ENCODE data around the gene BCAT1.
"Not testable (repeated sequence)": the region's sequence is repeated elsewhere in the genome, so short reads cannot be mapped to it uniquely, and the experiment has no call there.

GRCh38 chr12:24866139-24866538 is 82.8 kb downstream of the BCAT1 start:
- not testable (repeated sequence) for TF ChIP-seq EZH2 (IDR thresholded peaks at IDR 0.05; ENCODE audit: borderline replicate concordance, low read depth, low read length); TEAD4 (IDR thresholded peaks at IDR 0.05; ENCODE audit: low read length); TEAD4 (CRISPR knock-in tag; IDR thresholded peaks at IDR 0.05; ENCODE audit: borderline replicate concordance); ZNF124 (CRISPR knock-in tag; IDR thresholded peaks at IDR 0.05); TBL1XR1 (IDR thresholded peaks at IDR 0.05; ENCODE audit: low read length in 2 of 2); TAF1 (IDR thresholded peaks at IDR 0.05; ENCODE audit: control insufficient read depth, extremely low read depth, insufficient read depth, low read length, severe bottlenecking); MNT (conservative IDR thresholded peaks at IDR 0.05); U2AF2 (optimal IDR thresholded peaks at IDR 0.05; ENCODE audit: low read depth, low read length); SLC30A9 (CRISPR knock-in tag; IDR thresholded peaks at IDR 0.05); POLR2A (conservative IDR thresholded peaks at IDR 0.05); ZBTB5 (IDR thresholded peaks at IDR 0.05); ZZZ3 (IDR thresholded peaks at IDR 0.05); ZNF318 (IDR thresholded peaks at IDR 0.05; ENCODE audit: borderline replicate concordance in 1 of 2, low read depth in 1 of 2); FOXK2 (conservative IDR thresholded peaks at IDR 0.05 in 1 of 2, IDR thresholded peaks at IDR 0.05 in 1 of 2; ENCODE audit: low read depth in 2 of 2); POLR2AphosphoS5 (IDR thresholded peaks at IDR 0.05; ENCODE audit: control insufficient read depth, insufficient read depth, low read depth, low read length)
